ENCODE results near the gene TNIK.

Gene TNIK

DNA sequence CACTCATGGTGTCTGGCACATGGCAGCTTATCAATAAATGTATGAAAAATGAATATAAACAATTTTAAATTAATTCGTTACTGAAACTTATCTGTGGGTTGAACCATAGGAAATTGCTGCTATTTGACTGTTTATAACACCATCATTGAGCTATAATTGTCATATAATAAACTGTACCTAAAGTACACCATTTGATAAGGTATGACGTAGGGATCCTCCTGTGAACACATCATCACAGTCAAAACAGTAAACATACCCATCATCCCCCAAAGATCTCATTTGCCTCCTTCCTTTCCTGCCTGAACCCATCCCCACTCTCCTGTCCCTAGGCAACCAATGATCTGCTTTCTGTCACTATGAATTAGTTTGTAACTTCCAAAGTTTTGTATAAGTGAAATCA, 282.7 kb downstream of the TNIK start:
- DNase-seq (ENCODE audit: low read depth, low spot score): no peak
- H3K4me3 ChIP-seq (ENCODE audit: low read depth, low read length): no peak overlapping the region
- POLR2A ChIA-PET: no interaction called here
- TF ChIP-seq, protein P1, sequence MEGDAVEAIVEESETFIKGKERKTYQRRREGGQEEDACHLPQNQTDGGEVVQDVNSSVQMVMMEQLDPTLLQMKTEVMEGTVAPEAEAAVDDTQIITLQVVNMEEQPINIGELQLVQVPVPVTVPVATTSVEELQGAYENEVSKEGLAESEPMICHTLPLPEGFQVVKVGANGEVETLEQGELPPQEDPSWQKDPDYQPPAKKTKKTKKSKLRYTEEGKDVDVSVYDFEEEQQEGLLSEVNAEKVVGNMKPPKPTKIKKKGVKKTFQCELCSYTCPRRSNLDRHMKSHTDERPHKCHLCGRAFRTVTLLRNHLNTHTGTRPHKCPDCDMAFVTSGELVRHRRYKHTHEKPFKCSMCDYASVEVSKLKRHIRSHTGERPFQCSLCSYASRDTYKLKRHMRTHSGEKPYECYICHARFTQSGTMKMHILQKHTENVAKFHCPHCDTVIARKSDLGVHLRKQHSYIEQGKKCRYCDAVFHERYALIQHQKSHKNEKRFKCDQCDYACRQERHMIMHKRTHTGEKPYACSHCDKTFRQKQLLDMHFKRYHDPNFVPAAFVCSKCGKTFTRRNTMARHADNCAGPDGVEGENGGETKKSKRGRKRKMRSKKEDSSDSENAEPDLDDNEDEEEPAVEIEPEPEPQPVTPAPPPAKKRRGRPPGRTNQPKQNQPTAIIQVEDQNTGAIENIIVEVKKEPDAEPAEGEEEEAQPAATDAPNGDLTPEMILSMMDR (IDR thresholded peaks at IDR 0.05; ENCODE audit: insufficient read depth, low read length, missing control alignments): no peak
- CTCF ChIA-PET: interaction anchor here (0.7 to 1.6 kb wide), 3 partner anchors 11 to 216 kb away, joined by 3 to 5 read pairs (median 3); no protein-coding TSS in a partner anchor

DNA sequence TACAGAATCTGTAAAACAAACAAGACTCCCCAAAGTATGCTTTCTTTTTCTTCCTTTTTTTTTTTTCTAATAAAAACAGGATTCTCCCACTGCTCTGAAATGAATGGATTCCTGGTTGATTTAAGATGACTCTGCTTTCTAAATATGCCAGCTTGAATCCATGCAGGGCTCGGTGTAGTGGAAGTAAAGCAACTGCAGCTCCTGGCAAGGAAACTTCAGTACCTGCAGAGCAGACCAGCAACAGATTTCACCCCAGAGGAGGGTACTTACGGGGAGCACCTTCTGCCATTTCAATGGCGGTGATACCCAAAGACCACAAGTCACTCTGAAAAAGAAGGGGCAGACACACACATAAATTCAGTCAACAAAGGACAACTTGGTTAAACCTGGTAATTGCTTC, 283.1 kb downstream of the TNIK start:
- ChIA-PET POLR2A (no interaction called here), CTCF (interaction anchor here (0.9 to 1.6 kb wide), 2 partner anchors 212 to 215 kb away, joined by 3 to 5 read pairs; no protein-coding TSS in a partner anchor)
- TF ChIP-seq, protein P1 (IDR thresholded peaks at IDR 0.05; ENCODE audit: insufficient read depth, low read length, missing control alignments): no peak
- no peak overlapping the region for H3K4me3 ChIP-seq (ENCODE audit: low read depth, low read length)
- no peak for DNase-seq (ENCODE audit: low read depth, low spot score)

DNA sequence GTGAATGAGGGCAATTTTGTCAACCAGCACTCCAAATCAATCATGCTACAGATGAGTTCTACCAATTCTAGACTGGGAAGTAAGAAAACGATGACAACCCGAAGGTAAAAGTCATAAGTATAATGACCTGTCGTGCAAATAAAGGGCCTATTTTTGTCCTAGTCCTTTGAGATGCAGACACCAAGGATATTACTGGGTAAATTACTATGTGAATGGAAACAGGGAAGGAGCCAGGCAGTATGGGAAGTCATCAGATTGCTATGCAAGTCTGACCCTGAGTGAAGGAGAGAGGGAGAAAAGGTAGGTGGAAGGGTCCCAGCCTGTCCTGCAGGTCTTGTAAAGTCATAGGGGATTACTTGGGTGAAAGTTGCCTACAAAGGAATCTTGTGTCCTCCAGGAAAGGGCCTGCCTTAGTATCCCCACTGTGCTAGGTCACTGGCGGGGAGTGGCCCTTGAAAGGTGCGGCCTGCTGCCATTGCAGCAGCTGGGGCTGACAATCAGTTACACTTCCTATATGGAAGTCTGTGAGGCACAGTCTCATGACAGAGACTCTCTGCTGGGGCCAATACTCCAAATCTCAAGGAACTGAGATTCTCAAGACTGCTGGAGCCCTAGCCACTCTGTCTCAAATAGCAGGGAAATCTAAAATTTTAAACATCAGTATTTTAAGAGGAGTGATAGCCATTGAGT, 283.8 kb downstream of the TNIK start:
- no peak for DNase-seq (ENCODE audit: low read depth, low spot score)
- TF ChIP-seq, protein P1 (IDR thresholded peaks at IDR 0.05; ENCODE audit: insufficient read depth, low read length, missing control alignments): no peak
- ChIA-PET CTCF (interaction anchor here (1.6 kb wide), 1 partner anchor 215 kb away, joined by 5 read pairs; no protein-coding TSS in a partner anchor), POLR2A (no interaction called here)
- no peak overlapping the region for H3K4me3 ChIP-seq (ENCODE audit: low read depth, low read length)

DNA sequence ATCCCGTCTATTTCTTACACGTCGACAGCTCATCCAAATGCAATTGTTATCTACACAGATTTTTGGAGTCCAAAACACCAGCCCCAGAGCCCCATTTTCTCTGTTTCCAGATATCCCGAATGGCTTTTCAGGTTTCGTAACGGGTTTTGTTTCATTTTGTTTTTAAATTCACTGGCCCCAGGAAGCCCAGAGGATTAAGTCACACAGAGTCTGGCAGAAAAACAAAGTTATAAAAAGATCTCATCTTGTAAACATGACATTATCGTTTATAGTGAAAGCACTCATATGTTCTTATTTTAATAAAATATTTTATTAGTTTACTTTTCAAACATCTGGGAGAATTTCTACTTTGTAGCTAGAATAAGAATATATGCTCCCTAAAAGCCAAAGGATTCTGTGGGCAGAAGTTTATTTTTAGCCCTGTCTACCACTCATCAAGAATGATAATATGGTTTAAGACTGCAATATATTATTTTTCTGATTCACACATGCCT, 284.4 kb downstream of the TNIK start:
- TF ChIP-seq, protein P1 (IDR thresholded peaks at IDR 0.05; ENCODE audit: insufficient read depth, low read length, missing control alignments): no peak
- CTCF ChIA-PET: interaction anchor here (0.9 to 1.6 kb wide), 7 partner anchors 10 to 390 kb away, joined by 3 to 6 read pairs (median 5); no protein-coding TSS in a partner anchor
- DNase-seq (ENCODE audit: low read depth, low spot score): no peak
- POLR2A ChIA-PET: no interaction called here
- no peak overlapping the region for H3K4me3 ChIP-seq (ENCODE audit: low read depth, low read length)

DNA sequence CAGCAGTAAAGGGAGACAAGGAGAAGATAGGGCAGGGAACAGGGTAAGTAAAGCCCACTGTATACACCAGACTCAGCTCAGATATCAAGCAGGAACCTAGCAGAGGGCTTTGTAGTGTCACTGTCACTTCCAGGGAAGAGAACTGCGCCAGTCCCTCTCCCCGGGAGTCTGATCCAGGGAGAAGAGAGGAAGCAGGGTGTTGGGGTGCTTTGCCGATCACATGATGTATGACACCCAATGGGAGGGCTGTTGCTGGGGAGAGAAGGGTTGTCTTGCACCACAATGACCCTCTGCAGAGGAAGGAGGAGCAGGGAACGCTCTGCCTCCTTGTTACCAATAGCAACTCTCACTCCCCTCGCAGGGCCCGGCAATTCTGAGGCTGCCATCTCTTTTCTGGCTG, 286.5 kb downstream of the TNIK start:
- ChIA-PET POLR2A (no interaction called here), CTCF (interaction anchor here (3.9 kb wide), 1 partner anchor 14 kb away, joined by 12 read pairs; no protein-coding TSS in a partner anchor)
- DNase-seq (ENCODE audit: low read depth, low spot score): no peak
- no peak overlapping the region for H3K4me3 ChIP-seq (ENCODE audit: low read depth, low read length)
- TF ChIP-seq, protein P1 (IDR thresholded peaks at IDR 0.05; ENCODE audit: insufficient read depth, low read length, missing control alignments): no peak

DNA sequence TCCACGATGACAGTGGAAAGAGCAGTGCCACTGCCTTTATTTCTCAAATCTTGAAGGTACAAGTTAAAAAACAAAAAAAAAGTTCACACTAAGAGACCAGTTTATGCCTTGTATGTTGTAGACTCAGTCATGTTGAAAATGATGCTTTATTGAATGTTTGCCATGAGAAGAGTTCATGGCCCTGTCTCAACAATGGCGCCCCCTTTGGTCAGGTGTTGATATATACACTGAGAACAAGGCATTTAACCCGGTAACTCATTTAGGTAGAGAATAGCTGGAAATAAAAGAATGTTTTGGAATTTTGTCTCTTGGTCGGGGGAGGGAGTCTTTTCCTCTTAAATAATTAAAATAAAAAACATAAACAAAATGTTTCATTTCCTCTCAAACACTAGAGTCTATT, 288.1 kb downstream of the TNIK start:
- CTCF ChIA-PET: interaction anchor here (1.4 to 7.5 kb wide), 3 partner anchors 10 to 123 kb away, joined by 5 to 58 read pairs (median 12); no protein-coding TSS in a partner anchor
- POLR2A ChIA-PET: no interaction called here
- H3K4me3 ChIP-seq (ENCODE audit: low read depth, low read length): no peak overlapping the region
- DNase-seq (ENCODE audit: low read depth, low spot score): no peak
- TF ChIP-seq, protein P1 (IDR thresholded peaks at IDR 0.05; ENCODE audit: insufficient read depth, low read length, missing control alignments): no peak
